Suppressor macrophage treated with lipopolysaccharide for 4 hours (primary cell): Measurements from ENCODE around the gene YPEL3.

ENCODE experiments used
- DNase-seq: peaks from one replicate; pipeline ENCODE4 v3.0.0-alpha.2; 2020

YPEL3 gene

GRCh38 chr16:30068333-30068732 lies 27.7 kb downstream of the YPEL3 start:
- no peak for DNase-seq

- no peak for DNase-seq
Observed at GRCh38 chr16:30067584-30067916, 28.5 kb downstream of the YPEL3 start.

GRCh38 chr16:30066761-30067583 lies 29.0 kb downstream of the YPEL3 start:
- peak; percentile 38 for DNase-seq

- DNase-seq = peak; percentile 70
Observed at GRCh38 chr16:30065943-30066760, 29.9 kb downstream of the YPEL3 start.

GRCh38 chr16:30065102-30065942 lies 30.7 kb downstream of the YPEL3 start, which contains the start of gene ALDOA:
Gene ALDOA, plus strand, starts transcription at chr16:30065760. Its CDS starts 1,138 bp downstream, at chr16:30066898.
- peak; percentile 100 for DNase-seq

- DNase-seq = no peak
Observed at GRCh38 chr16:30064729-30065101, 31.3 kb downstream of the YPEL3 start.

GRCh38 chr16:30063893-30064728 lies 31.9 kb downstream of the YPEL3 start:
- DNase-seq = peak; percentile 62

GRCh38 chr16:30063278-30063892 lies 32.6 kb downstream of the YPEL3 start:
- DNase-seq = no peak

GRCh38 chr16:30060836-30061554 lies 35.0 kb downstream of the YPEL3 start:
- DNase-seq = no peak

- no peak for DNase-seq
Observed at GRCh38 chr16:30060346-30060745, 35.7 kb downstream of the YPEL3 start.

- peak; percentile 37 for DNase-seq
Observed at GRCh38 chr16:30054959-30055553, 41.0 kb downstream of the YPEL3 start.

- DNase-seq = no peak
Observed at GRCh38 chr16:30054451-30054850, 41.6 kb downstream of the YPEL3 start.

GRCh38 chr16:30053376-30054015 lies 42.5 kb downstream of the YPEL3 start:
- no peak for DNase-seq

- DNase-seq = peak; percentile 97
Observed at GRCh38 chr16:30052671-30053372, 43.2 kb downstream of the YPEL3 start.

- DNase-seq = no peak
Observed at GRCh38 chr16:30051518-30051917, 44.5 kb downstream of the YPEL3 start.

- DNase-seq = no peak
Observed at GRCh38 chr16:30049871-30050270, 46.1 kb downstream of the YPEL3 start.

- DNase-seq = no peak
Observed at GRCh38 chr16:30046588-30046987, 49.4 kb downstream of the YPEL3 start.

GRCh38 chr16:30046178-30046577 lies 49.8 kb downstream of the YPEL3 start:
- no peak for DNase-seq
